Naive thymus-derived CD4-positive, alpha-beta T cell (primary cell): ENCODE results near the gene RAB11FIP2. TPM values are rescaled to one million over a fixed set of nuclear protein-coding genes. Genes with fewer than 3 reads are reported as not detected.

Source experiments
- ATAC-seq: fragments of 150-1000 bp; cut with Tn5 transposase; 2 replicates; pipeline ENCODE4 v1.10.0; 2021; ENCODE audit warnings: mild to moderate bottlenecking, moderate library complexity
- CTCF ChIA-PET: fragments of 350-600 bp; sonication (Branson Sonifier 250); formaldehyde crosslinking; loops from one replicate; lab custom pipeline; 2021; ENCODE audit warnings: antibody characterized with exemption; lab: Charles Lee
- POLR2A ChIA-PET: fragments of 350-600 bp; sonication (Branson Sonifier 250); formaldehyde crosslinking; loops from one replicate; lab custom pipeline; 2021; ENCODE audit warnings: antibody characterized with exemption, inconsistent platforms; lab: Charles Lee
- DNase-seq, 9 donors: peaks; one replicate each; pipeline versions ENCODE4 v3.0.0 to v3.0.0-alpha.2; 2020 to 2022; ENCODE audit warnings: mixed read lengths in 1 of 9
- H3K27ac ChIP-seq: one replicate; pipeline ENCODE4 v1.7.0; 2013; ENCODE audit warnings: mild to moderate bottlenecking, low read depth, low read length, moderate library complexity
- H3K27me3 ChIP-seq, 2 donors: one replicate each; pipeline ENCODE4 v1.7.0; 2013; ENCODE audit warnings: low read length in 2 of 2, mild to moderate bottlenecking in 2 of 2, moderate library complexity in 2 of 2; ENCODE audit not compliant: control insufficient read depth in 2 of 2, insufficient read depth in 2 of 2
- H3K36me3 ChIP-seq, 3 experiments: 1 replicate in 2 of 3; 2 replicates in 1 of 3; pipeline ENCODE4 v1.7.0; 2013; ENCODE audit warnings: low read length in 3 of 3, mild to moderate bottlenecking in 3 of 3, moderate library complexity in 1 of 3; ENCODE audit not compliant: insufficient read depth in 3 of 3, control insufficient read depth in 2 of 3
- H3K4me1 ChIP-seq, 2 donors: one replicate each; pipeline ENCODE4 v1.7.0; 2013; ENCODE audit warnings: low read length in 2 of 2, mild to moderate bottlenecking in 2 of 2, moderate library complexity in 1 of 2; ENCODE audit not compliant: control insufficient read depth in 2 of 2, insufficient read depth in 2 of 2
- H3K4me3 ChIP-seq: 2 replicates; pipeline ENCODE4 v1.7.0; 2013; ENCODE audit warnings: mild to moderate bottlenecking, low read length
- H3K9me3 ChIP-seq, 3 experiments: 1 replicate in 2 of 3; 2 replicates in 1 of 3; pipeline ENCODE4 v1.7.0; 2013; ENCODE audit warnings: low read length in 3 of 3; ENCODE audit not compliant: control insufficient read depth in 2 of 3
- H3K27ac Mint-ChIP-seq, 9 donors: one replicate each; pipeline ENCODE4 v1.8.0; 2020 to 2022; ENCODE audit warnings: mixed read lengths in 9 of 9, mild to moderate bottlenecking in 8 of 9, moderate library complexity in 5 of 9, inconsistent platforms in 2 of 9
- H3K27me3 Mint-ChIP-seq, 5 donors: one replicate each; pipeline ENCODE4 v1.8.0; 2021 to 2022; ENCODE audit warnings: mixed read lengths in 5 of 5, mild to moderate bottlenecking in 1 of 5
- H3K36me3 Mint-ChIP-seq, 5 donors: one replicate each; pipeline ENCODE4 v1.8.0; 2020 to 2022; ENCODE audit warnings: mixed read lengths in 5 of 5, mild to moderate bottlenecking in 3 of 5, inconsistent platforms in 1 of 5
- H3K4me1 Mint-ChIP-seq, 7 donors: one replicate each; pipeline ENCODE4 v1.8.0; 2020 to 2022; ENCODE audit warnings: mixed read lengths in 7 of 7, mild to moderate bottlenecking in 3 of 7, inconsistent platforms in 1 of 7
- H3K4me3 Mint-ChIP-seq, 10 donors: one replicate each; pipeline ENCODE4 v1.8.0; 2020 to 2022; ENCODE audit warnings: mild to moderate bottlenecking in 10 of 10, mixed read lengths in 10 of 10, moderate library complexity in 6 of 10, inconsistent platforms in 2 of 10
- H3K9me3 Mint-ChIP-seq, 11 donors: one replicate each; pipeline ENCODE4 v1.8.0; 2020 to 2022; ENCODE audit warnings: mixed read lengths in 11 of 11, mild to moderate bottlenecking in 4 of 11, inconsistent platforms in 1 of 11, moderate library complexity in 1 of 11
- intact Hi-C, 2 donors: fragments of 100-400 bp; cut with micrococcal nuclease; formaldehyde crosslinking; loops; one replicate each; pipeline ENCODE4 v1.15.1; 2023
- polyA plus RNA-seq, 2 donors: library from polyadenylated mRNA; unstranded; fragments of 300-500 nt; fragmentation: Illumina TruSeq; gene quantifications; one replicate each; pipeline ENCODE4 v1.2.3, GENCODE V29; 2021
- total RNA-seq, 6 experiments: library from RNA in 5 of 6; stranded (reverse) in 5 of 6; gene quantifications; 1 replicate in 5 of 6; 2 replicates in 1 of 6; pipeline ENCODE4 v1.2.3 and lab custom pipeline; 2021 to 2026

Gene RAB11FIP2
- total and polyA plus RNA-seq, 7 experiments from 2014 or later: 5.3 to 32.6 (median 21.6) TPM

- Mint-ChIP-seq H3K36me3 (peaks cover 10 to 47% (median 31%) of the 10 kb centered on the region in 5 donors), H3K9me3 (no peaks in the 10 kb centered on the region), H3K4me3 (no peak overlapping the region), H3K27ac (no peak overlapping the region), H3K27me3 (no peaks in the 10 kb centered on the region), H3K4me1 (peaks cover 0 to 5% (median 0%) of the 10 kb centered on the region in 7 donors)
- intact Hi-C loops: no loop called here
- Histone ChIP-seq H3K4me3 (no peak overlapping the region), H3K27me3 (no peaks in the 10 kb centered on the region), H3K4me1 (no peaks in the 10 kb centered on the region), H3K9me3 (no peaks in the 10 kb centered on the region), H3K27ac (no peak overlapping the region), H3K36me3 (peaks cover 3 to 23% (median 15%) of the 10 kb centered on the region in 3 experiments)
- ChIA-PET CTCF (no interaction called here), POLR2A (no interaction called here)
- ATAC-seq (no peak), DNase-seq (no peak)
Observed at GRCh38 chr10:118007773-118008172, 39.0 kb downstream of the RAB11FIP2 start.

- Mint-ChIP-seq H3K36me3 (peaks cover 12 to 72% (median 51%) of the 10 kb centered on the region in 5 donors), H3K9me3 (no peaks in the 10 kb centered on the region), H3K4me3 (no peak overlapping the region), H3K27ac (no peak overlapping the region), H3K4me1 (peaks cover 0 to 9% (median 0%) of the 10 kb centered on the region in 7 donors), H3K27me3 (no peaks in the 10 kb centered on the region)
- H3K4me3 ChIP-seq: no peak overlapping the region
- no peaks in the 10 kb centered on the region for H3K4me1 ChIP-seq
- H3K9me3 ChIP-seq: no peaks in the 10 kb centered on the region
- intact Hi-C loops: no loop called here
- DNase-seq (no peak), ATAC-seq (no peak)
- peaks cover 0 to 16% (median 15%) of the 10 kb centered on the region in 3 experiments for H3K36me3 ChIP-seq
- no peaks in the 10 kb centered on the region for H3K27me3 ChIP-seq
- H3K27ac ChIP-seq: no peak overlapping the region
- ChIA-PET POLR2A (no interaction called here), CTCF (no interaction called here)
Observed at GRCh38 chr10:118003126-118003525, 43.6 kb downstream of the RAB11FIP2 start.

GRCh38 chr10:118002581-118002980, 44.2 kb downstream of the RAB11FIP2 start:
- H3K4me3 ChIP-seq: no peak overlapping the region
- intact Hi-C loops: no loop called here
- H3K4me1 ChIP-seq: no peaks in the 10 kb centered on the region
- ChIA-PET CTCF (no interaction called here), POLR2A (no interaction called here)
- DNase-seq (no peak), ATAC-seq (no peak)
- H3K27me3 ChIP-seq: no peaks in the 10 kb centered on the region
- Mint-ChIP-seq H3K4me1 (peaks cover 0 to 9% (median 0%) of the 10 kb centered on the region in 7 donors), H3K9me3 (no peaks in the 10 kb centered on the region), H3K4me3 (no peak overlapping the region), H3K36me3 (peaks cover 12 to 70% (median 47%) of the 10 kb centered on the region in 5 donors), H3K27ac (no peak overlapping the region), H3K27me3 (no peaks in the 10 kb centered on the region)
- H3K27ac ChIP-seq: no peak overlapping the region
- H3K9me3 ChIP-seq: no peaks in the 10 kb centered on the region
- H3K36me3 ChIP-seq: peaks cover 0 to 13% (median 13%) of the 10 kb centered on the region in 3 experiments

GRCh38 chr10:117997673-117998072, 49.1 kb downstream of the RAB11FIP2 start:
- peaks cover 0 to 3% (median 0%) of the 10 kb centered on the region in 7 donors for H3K4me1 Mint-ChIP-seq
- no peak overlapping the region for H3K4me3 Mint-ChIP-seq
- H3K9me3 Mint-ChIP-seq: no peaks in the 10 kb centered on the region
- H3K4me1 ChIP-seq: no peaks in the 10 kb centered on the region
- intact Hi-C loops: no loop called here
- DNase-seq: no peak
- no peaks in the 10 kb centered on the region for H3K27me3 ChIP-seq
- no peaks in the 10 kb centered on the region for H3K27me3 Mint-ChIP-seq
- peaks cover 9 to 58% (median 42%) of the 10 kb centered on the region in 5 donors for H3K36me3 Mint-ChIP-seq
- no peak overlapping the region for H3K4me3 ChIP-seq
- ChIA-PET CTCF (no interaction called here), POLR2A (no interaction called here)
- no peaks in the 10 kb centered on the region for H3K9me3 ChIP-seq
- no peak overlapping the region for H3K27ac ChIP-seq
- ATAC-seq: no peak
- no peak overlapping the region for H3K27ac Mint-ChIP-seq
- H3K36me3 ChIP-seq: peaks cover 0 to 3% (median 0%) of the 10 kb centered on the region in 3 experiments

- Histone ChIP-seq H3K36me3 (no peaks in the 10 kb centered on the region), H3K4me3 (no peak overlapping the region), H3K4me1 (no peaks in the 10 kb centered on the region), H3K9me3 (no peaks in the 10 kb centered on the region), H3K27ac (no peak overlapping the region), H3K27me3 (no peaks in the 10 kb centered on the region)
- Mint-ChIP-seq H3K4me1 (no peaks in the 10 kb centered on the region), H3K36me3 (peaks cover 9 to 49% (median 32%) of the 10 kb centered on the region in 5 donors), H3K27ac (no peak overlapping the region), H3K27me3 (no peaks in the 10 kb centered on the region), H3K9me3 (no peaks in the 10 kb centered on the region), H3K4me3 (no peak overlapping the region)
- CTCF ChIA-PET: no interaction called here
- intact Hi-C loops: no loop called here
- no peak for DNase-seq
- no peak for ATAC-seq
- POLR2A ChIA-PET: no interaction called here
Observed at GRCh38 chr10:117996709-117997108, 50.0 kb downstream of the RAB11FIP2 start.

GRCh38 chr10:117994771-117995170, 52.0 kb downstream of the RAB11FIP2 start:
- ATAC-seq (no peak), DNase-seq (no peak)
- no peaks in the 10 kb centered on the region for H3K4me1 ChIP-seq
- H3K4me3 Mint-ChIP-seq: no peak overlapping the region
- no peaks in the 10 kb centered on the region for H3K9me3 Mint-ChIP-seq
- H3K9me3 ChIP-seq: no peaks in the 10 kb centered on the region
- no peak overlapping the region for H3K27ac Mint-ChIP-seq
- no peaks in the 10 kb centered on the region for H3K4me1 Mint-ChIP-seq
- H3K27me3 ChIP-seq: no peaks in the 10 kb centered on the region
- H3K27me3 Mint-ChIP-seq: no peaks in the 10 kb centered on the region
- H3K27ac ChIP-seq: no peak overlapping the region
- H3K4me3 ChIP-seq: no peak overlapping the region
- intact Hi-C loops: no loop called here
- H3K36me3 ChIP-seq: no peaks in the 10 kb centered on the region
- H3K36me3 Mint-ChIP-seq: peaks cover 6 to 38% (median 24%) of the 10 kb centered on the region in 5 donors
- ChIA-PET CTCF (no interaction called here), POLR2A (no interaction called here)

GRCh38 chr10:117993166-117993565, 53.6 kb downstream of the RAB11FIP2 start:
- Mint-ChIP-seq H3K4me1 (no peaks in the 10 kb centered on the region), H3K27ac (no peak overlapping the region), H3K4me3 (no peak overlapping the region), H3K27me3 (no peaks in the 10 kb centered on the region), H3K36me3 (peaks cover 5 to 29% (median 12%) of the 10 kb centered on the region in 5 donors), H3K9me3 (peaks cover 0 to 13% (median 4%) of the 10 kb centered on the region in 11 donors)
- no peak for DNase-seq
- no peaks in the 10 kb centered on the region for H3K36me3 ChIP-seq
- H3K27me3 ChIP-seq: no peaks in the 10 kb centered on the region
- POLR2A ChIA-PET: no interaction called here
- intact Hi-C loops: no loop called here
- no peak for ATAC-seq
- H3K9me3 ChIP-seq: peaks cover 0 to 3% (median 0%) of the 10 kb centered on the region in 3 experiments
- CTCF ChIA-PET: no interaction called here
- no peaks in the 10 kb centered on the region for H3K4me1 ChIP-seq
- H3K4me3 ChIP-seq: no peak overlapping the region
- H3K27ac ChIP-seq: no peak overlapping the region
